Left hindlimb (tissue), 1 donor: ENCODE results near the gene RAB27A.
"Not testable (repeated sequence)": the region's sequence is repeated elsewhere in the genome, so short reads cannot be mapped to it uniquely, and the experiment has no call there.

Experiments used
- DNase-seq: peaks from one replicate; pipeline ENCODE4 v3.0.0-alpha.2; 2018

Gene RAB27A

GRCh38 chr15:55289746-55290527 is at the start of gene RAB27A:
Gene RAB27A, minus strand, starts transcription at chr15:55289813. Its CDS starts 54,879 bp downstream, at chr15:55234934.
- DNase-seq: peak; percentile 84

GRCh38 chr15:55337160-55337559 is 47.5 kb upstream of the RAB27A start:
- no peak for DNase-seq

DNA sequence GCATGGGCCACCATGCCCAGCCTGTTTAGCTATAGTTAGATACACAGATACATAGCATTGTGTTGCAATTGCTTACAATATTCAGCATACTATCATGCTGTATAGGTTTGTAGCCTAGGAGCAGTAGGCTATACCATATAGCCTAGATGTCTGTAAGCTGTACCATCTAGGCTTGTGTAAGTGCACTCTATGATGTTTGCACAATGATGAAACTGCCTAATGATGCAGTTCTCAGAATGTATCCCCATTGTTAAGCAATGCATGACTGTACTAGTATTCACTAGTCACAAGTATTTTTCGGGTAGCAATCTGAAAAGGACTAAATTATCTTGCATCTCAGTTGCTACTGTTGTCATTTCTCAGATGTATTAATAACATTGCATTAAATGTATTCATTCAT is 45.4 kb upstream of the RAB27A start:
- no peak for DNase-seq

DNA sequence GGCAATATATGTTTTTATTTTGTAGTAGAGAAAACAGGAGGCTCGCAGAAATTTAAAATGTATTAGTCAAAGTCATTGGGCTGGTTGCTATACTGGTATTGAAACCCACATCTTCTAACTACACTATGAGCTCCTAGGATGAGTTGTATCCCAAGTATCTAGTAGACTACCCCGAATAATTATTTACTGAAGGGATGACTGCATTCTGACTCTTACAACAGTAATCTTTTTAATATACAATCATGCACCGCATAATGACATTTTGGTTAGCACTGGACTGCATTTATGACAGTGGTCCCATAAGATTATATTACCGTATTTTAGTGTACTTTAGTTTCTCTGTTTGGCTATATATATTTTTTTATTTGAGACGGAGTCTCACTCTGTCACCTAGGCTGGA is 44.8 kb upstream of the RAB27A start:
- no peak for DNase-seq

- DNase-seq: no peak
These were observed 37.8 kb upstream of the RAB27A start for GRCh38 chr15:55327387-55327786.

GRCh38 chr15:55322467-55322866 is 32.9 kb upstream of the RAB27A start:
- no peak for DNase-seq

DNA sequence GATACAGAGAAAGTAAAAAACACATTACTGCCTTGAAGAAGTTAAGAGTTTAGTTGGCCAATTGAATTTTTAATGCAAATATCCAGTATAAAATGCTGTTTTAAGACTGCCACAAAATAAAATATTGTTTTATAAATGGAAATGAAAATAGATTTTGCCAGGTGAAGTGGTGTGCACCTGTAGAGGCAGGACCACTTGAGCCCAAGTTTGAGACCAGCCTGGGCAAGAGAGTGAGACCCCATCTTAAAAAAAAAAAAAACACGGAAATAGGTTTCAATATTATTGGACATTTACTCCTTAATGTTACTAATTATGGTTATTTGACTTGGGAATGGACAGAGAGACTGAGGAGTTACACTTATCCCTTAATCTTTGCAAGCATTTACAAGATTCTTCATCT is 31.4 kb upstream of the RAB27A start:
- DNase-seq: no peak

- no peak for DNase-seq
These were observed 30.6 kb upstream of the RAB27A start for GRCh38 chr15:55320238-55320550.

DNA sequence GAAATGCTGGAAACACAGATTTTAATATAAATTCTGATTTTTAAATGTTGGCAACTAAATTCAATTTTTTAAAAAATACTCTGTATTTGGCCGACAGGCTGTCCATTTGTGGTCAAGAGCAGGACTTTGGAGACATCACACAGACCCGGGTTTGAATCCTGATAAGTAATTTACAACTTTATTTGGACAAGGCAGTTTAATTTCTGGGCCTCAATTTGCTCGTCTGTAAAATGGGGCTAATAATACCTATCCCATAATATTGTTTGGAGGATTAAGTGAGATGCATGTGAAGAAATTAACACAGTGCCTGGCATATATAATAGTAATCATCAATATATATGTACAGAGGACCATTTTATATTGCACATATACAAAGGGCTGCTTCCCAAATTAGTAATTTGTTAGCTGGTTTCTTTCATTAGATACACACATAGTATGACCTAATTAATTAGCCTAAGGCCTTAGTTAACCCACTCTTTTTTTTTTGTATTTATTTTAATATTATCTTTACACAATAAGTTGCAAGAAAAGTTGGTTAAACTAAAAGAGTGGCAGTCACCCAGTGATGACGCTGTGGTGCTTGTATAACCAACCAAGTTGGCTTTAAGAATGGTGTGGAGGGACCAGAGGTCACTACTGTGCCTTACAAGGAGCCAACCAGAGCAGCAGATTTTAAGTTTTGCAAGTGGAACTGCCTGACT is 30.1 kb upstream of the RAB27A start:
- DNase-seq: no peak

DNA sequence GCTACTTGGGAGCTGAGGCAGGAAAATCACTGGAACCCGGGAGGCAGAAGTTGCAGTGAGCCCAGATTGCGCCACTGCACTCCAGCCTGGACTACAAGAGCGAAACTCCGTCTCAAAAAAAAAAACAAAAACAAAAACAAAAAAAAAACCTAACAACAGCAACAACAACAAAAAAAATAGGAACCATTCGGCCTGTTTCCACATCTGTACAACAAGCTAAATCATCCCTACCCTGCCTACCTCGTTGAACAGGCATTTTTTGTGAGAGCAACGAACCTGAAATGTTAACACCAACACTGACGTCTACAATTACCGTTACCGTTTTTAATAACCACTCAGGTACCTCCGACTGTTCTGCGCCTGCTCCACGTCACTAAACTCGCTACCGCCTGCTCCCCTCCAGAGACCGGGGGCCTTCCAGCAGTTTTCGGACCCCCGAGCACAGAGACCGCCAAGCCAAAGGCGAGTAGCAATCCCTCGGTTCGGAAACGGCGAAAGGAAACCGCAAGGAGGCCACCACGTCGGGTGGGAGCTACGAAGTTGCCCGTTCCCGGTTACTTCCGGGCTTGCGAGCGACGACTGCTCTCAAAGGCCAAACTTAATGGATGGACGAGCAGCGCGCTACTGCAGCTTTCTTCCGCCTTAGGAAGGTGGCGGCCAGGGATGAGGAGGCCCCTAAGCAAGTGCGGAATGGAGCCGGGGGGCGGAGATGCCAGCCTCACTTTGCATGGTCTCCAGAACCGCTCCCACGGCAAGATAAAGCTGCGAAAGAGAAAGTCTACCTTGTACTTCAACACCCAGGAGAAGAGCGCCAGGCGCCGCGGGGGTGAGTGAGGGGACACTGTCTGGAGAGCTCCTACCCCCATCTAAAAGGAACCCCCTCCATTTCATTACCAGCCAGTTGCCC is 29.2 kb upstream of the RAB27A start, which contains the start of the genes PIGB and PIGBOS1:
TSS of gene PIGB (plus strand) at position 635 of the 907 bp plus-strand sequence. CDS start at position 664, 29 bp downstream.
TSS of gene PIGBOS1 (minus strand) at position 536 of the 907 bp plus-strand sequence. CDS start 1,331 bp downstream, outside the sequence.
- peak; percentile 91 for DNase-seq

DNA sequence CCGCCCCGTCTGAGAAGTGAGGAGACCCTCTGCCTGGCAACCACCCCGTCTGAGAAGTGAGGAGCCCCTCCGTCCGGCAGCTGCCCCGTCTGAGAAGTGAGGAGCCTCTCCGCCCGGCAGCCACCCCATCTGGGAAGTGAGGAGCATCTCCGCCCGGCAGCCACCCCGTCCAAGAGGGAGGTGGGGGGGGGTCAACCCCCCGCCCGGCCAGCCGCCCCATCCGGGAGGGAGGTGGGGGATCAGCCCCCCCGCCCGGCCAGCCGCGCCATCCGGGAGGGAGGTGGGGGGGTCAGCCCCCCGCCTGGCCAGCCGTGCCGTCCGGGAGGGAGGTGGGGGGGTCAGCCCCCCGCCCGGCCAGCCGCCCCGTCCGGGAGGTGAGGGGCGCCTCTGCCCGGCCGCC is 13.2 kb upstream of the RAB27A start:
- DNase-seq: not testable (repeated sequence)

GRCh38 chr15:55297315-55297714 is 7.7 kb upstream of the RAB27A start:
- no peak for DNase-seq

GRCh38 chr15:55290528-55291057 is 980 bp upstream of the RAB27A start:
- DNase-seq: peak; percentile 86

DNA sequence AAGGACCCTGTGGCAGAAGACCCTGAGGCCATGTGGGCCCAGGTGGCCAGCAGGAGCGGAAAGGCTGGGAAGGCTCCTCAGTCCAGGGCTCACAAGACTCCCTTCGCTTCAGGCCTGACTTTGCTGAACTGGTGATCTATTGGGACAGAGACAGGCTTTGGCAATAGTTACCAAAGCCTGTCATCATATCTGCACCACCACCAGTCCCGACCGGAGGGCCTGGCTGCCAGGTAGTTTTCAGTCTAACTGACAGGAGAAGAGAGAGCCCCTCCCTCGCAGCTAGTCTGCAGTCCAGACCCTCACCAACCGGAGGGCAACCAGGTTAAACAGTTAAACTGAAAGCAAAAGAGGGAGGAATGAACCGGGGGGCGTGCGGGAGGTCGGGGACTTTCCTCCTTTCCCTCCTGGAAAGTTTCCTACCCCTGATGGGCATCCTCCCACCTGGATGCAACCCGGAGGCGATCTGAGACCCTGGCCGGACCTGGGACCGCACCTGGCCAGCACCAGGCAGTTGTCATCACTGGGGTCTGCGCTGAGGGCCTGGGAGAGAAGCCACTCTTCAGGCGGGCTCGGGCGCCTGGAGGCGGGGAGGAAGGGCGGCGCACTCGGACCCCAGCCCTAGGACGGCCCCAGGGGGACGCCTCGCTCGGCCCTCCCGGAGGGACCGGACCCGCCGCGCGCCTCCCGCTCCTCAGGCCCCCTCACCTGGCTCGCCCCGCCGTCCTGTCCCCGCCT is 435 bp downstream of the RAB27A start:
- no peak for DNase-seq

- no peak for DNase-seq
These were observed 1.5 kb downstream of the RAB27A start for GRCh38 chr15:55288006-55288717.

DNA sequence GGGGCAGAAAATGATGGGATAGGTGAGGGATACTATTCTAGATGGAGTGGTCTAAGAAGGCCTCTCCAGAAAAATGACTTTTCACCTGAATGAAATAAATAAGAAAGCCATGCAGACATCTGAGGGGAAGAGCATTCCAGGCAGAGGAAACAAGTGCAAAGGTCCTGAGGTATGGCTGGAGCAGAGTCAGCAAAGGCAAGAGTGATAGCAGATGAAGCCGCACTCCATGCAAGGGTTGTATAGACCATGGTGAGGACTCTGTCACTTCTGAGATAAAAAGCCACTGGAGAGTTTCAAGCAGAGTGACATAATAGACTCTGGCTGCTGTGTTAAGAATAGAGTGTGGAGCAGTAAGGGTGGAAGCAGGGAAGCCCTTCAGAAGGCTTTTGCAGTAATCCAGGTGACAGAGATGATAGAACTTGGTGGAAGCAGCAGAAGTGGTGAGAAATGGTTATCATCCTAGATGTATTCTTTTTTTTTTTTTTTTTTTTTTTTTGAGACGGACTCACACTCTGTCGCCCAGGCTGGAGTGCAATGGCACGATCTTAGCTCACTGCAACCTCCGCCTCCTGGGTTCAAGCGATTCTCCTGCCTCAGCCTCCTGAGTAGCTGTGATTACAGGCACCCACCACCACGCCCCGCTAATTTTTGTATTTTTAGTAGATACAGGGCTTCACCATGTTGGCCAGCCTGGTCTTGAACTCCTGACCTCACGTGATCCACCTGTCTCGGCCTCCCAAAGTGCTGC is 3.0 kb downstream of the RAB27A start:
- DNase-seq: not testable (repeated sequence)

DNA sequence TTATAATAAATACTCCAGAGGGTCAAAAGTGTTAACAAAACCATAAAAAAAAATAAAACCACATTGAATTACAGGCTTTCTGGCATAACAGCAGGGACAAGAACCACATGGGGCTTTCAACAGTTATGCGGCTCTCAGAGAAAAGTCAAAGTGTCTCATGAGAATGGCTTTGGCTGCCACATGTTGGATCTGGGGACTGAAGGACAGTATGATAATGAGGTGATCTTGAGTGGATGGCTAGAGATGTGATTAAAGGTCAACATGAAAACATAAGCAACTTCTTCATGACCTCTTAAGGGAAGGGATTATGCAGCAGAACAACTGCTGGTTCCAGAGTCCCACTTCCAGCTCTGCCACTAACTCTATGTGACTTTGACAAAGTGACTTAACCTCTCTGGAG is 5.2 kb downstream of the RAB27A start:
- DNase-seq: no peak

DNA sequence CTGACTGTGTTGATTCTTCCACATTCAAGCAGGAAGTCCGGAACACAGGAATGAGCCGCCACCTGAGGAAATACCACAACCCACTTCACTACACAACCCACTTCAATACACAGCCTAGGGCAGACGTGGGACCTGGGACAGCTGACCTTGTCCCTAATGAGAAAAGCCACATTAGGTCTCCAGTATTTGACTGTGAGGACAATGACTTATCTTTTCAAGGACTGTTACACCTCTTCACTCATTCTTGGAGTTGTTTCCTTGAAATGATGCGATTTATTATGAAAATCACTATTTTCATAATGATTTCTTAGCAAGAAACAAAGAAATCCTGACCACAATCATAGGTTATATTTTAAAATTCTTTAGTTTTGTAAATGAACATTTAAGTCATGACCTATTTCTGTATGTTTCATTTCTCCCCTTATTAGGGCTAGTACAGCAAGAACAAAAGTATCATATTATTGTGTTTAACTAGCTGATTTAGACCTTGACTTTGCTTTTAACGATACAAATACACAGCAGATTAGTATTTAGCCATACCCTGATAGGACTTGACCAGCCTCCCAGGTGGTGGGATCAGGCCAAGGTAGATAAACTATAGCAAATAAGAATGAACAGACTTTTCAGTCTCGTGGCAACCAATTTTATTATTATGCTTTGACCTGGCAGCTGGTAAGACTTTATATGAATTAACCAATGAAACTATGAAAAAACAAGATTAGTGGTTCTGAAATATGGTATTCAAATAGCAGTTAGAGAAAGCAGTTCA is 6.0 kb downstream of the RAB27A start:
- DNase-seq: no peak

DNA sequence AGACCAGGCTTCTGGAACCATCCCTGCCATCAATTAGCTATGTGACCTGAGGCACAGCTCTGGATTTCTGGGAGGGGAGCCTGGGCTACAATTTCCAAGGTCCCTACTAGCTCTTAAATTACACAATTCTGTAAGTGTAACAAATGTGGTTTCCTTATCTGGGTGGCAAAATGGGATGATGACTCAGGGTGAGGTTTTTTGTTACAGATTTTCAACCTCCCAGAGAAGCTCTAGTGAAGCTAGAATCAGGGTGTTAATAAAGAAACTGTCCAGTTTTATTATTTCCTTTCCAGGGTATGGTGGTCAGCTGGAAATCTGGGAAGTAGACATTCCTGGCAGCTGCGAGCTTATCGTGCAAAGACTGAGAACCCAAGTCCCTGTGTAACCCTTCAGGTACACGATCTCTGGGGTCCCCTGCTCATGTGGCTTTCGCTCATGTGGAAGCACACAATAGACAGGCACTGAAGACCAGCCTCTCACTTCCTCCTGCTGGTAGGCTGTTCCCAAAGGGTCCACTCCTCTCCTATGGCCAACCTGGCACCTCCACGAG is 7.3 kb downstream of the RAB27A start:
- no peak for DNase-seq
